Neuron (in vitro differentiated cells): Measurements from ENCODE around the gene HNRNPA1.

ENCODE experiments used
- H2AFZ ChIP-seq: one replicate; pipeline ENCODE4 v1.6.1; 2013; ENCODE audit warnings: low read depth, mild to moderate bottlenecking, inconsistent platforms, low read length, moderate library complexity
- H3K27me3 ChIP-seq: one replicate; pipeline ENCODE4 v1.6.1; 2013; ENCODE audit warnings: low read length; ENCODE audit not compliant: insufficient read depth
- H3K36me3 ChIP-seq: one replicate; pipeline ENCODE4 v1.6.1; 2013; ENCODE audit warnings: low read length; ENCODE audit not compliant: insufficient read depth
- H3K4me1 ChIP-seq: one replicate; pipeline ENCODE4 v1.6.1; 2013; ENCODE audit warnings: low read length; ENCODE audit not compliant: insufficient read depth
- H3K4me3 ChIP-seq: 2 replicates; pipeline ENCODE4 v1.5.1; 2013; ENCODE audit warnings: mild to moderate bottlenecking, low read length, moderate library complexity
- H3K9me3 ChIP-seq: one replicate; pipeline ENCODE4 v1.6.1; 2013; ENCODE audit warnings: low read length

Gene HNRNPA1

DNA sequence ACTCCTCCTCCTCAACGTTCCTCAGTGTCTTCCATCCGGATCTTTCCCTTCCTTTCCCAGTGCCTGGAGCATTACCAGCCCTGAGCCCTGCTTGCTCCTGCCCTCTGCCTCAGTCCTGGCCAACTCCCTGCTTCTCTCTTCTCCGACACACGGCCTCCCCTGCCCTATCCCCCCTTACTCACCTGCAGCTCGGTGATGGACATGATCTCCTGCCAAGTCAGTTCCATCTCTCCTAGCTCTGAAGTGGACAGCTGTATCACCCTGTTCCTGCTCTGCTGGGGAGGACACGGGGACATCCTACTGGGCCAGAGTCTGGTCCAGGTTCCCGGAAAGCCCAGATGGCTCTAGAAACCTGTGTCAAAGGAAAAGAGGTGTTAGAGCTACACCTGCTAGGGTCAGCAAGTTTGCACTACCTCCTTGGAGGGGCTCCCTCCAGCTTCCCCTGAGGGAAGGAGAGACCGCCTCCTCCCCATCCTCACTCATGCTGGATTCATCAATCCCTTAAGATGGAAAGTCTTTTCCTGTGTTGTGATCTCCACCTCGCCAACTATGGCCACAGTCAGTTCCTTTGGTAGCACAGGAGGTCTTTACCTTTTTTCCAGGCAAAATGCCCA lies 14.5 kb downstream of the HNRNPA1 start:
- Histone ChIP-seq H3K4me3 (no peak overlapping the region), H3K27me3 (peaks cover 8% of the 10 kb centered on the region), H3K4me1 (peaks cover under 1% of the 10 kb centered on the region), H2AFZ (no peak overlapping the region), H3K36me3 (no peaks in the 10 kb centered on the region), H3K9me3 (peaks cover 2% of the 10 kb centered on the region)

DNA sequence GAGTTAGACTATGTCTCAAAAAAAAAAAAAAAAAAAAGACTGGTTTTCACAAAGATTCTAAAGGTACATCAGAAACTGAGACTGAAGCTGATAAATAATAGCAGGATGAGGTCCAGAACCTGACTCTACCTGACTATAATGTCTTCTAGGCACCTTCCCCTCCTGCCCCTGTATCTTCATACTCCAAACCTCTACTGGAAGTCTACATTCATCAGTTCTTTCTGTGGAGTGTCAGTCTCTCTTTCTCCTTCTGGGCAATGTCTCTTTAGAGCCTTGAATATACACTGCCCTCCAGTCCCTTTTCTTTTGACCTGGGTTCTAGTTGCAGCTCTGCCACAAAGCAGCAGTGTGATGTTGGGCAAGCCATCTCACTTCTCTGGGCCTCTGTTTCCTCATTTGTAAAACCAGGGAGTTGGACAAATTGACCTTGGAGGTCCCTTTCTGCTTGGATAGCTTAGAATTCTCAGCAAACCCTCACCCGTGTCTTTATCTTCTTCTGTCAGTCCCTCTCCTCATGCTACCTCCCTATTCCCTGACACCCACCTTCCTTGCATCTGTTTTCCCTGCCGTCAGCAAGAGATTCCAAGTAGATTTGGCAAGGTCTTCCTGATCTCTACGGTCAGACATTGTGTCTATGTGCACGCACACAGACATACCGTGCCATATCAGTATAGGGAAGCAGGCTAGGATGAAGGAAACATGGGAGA lies 16.0 kb downstream of the HNRNPA1 start:
- H3K4me1 ChIP-seq: peaks cover 14% of the 10 kb centered on the region
- peaks cover 17% of the 10 kb centered on the region for H3K27me3 ChIP-seq
- H2AFZ ChIP-seq: no peak overlapping the region
- no peaks in the 10 kb centered on the region for H3K36me3 ChIP-seq
- no peak overlapping the region for H3K4me3 ChIP-seq
- peaks cover 2% of the 10 kb centered on the region for H3K9me3 ChIP-seq

DNA sequence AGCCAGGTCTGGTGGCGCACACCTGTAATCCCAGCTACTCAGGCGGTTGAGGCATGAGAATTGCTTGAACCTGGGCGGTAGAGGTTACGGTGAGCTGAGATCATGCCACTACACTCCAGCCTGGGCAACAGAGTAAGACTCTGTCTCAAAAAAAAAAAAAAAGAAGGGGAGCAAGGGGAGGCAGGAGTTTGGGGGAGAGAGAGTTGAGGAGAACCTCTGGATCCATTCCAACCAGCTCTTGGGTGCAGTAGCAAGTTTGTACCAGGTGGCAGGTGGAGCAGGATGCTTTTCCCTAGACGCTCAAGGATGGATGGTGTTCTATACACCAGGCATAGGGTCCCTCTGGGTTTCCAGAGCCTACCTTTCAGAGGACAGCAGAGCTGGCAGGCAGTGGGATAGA lies 18.4 kb downstream of the HNRNPA1 start:
- Histone ChIP-seq H3K4me3 (no peak overlapping the region), H3K36me3 (no peaks in the 10 kb centered on the region), H2AFZ (no peak overlapping the region), H3K4me1 (peaks cover 14% of the 10 kb centered on the region), H3K27me3 (peaks cover 22% of the 10 kb centered on the region), H3K9me3 (no peaks in the 10 kb centered on the region)

DNA sequence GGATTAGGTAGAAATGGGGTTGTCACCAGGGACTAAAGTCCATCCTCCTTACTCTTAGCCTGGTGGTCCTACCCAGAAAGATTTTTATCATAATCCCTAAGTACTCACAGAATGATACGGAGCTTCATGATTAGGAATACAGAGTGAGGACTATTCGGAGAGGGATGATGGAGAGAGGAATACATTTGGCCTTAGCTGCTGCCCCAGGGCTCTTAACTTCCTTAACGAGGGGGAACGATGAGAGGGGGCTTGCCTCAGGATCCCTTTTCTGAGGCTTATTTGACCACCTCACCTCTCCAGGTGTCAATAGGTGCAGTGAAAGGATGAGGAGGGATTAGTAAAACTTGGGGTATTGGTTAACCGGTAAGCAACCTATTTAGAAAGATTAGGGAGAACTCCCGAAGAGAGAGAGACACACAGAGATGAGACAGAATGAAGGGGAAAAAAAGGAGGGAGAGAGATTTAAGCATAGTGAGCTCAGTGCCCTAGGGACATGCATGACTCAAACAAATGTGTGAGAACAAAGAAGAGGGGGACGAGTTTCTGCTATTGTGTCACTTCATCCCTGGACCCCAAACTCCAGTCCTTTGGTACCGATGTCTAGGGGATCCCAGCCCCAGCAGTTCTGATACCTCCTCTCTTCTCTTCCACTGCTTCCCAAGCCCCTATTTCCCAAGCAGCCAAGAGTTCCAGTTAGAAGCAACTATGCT lies 19.1 kb downstream of the HNRNPA1 start:
- Histone ChIP-seq H3K9me3 (no peaks in the 10 kb centered on the region), H2AFZ (no peak overlapping the region), H3K27me3 (peaks cover 29% of the 10 kb centered on the region), H3K4me1 (peaks cover 17% of the 10 kb centered on the region), H3K4me3 (no peak overlapping the region), H3K36me3 (no peaks in the 10 kb centered on the region)

DNA sequence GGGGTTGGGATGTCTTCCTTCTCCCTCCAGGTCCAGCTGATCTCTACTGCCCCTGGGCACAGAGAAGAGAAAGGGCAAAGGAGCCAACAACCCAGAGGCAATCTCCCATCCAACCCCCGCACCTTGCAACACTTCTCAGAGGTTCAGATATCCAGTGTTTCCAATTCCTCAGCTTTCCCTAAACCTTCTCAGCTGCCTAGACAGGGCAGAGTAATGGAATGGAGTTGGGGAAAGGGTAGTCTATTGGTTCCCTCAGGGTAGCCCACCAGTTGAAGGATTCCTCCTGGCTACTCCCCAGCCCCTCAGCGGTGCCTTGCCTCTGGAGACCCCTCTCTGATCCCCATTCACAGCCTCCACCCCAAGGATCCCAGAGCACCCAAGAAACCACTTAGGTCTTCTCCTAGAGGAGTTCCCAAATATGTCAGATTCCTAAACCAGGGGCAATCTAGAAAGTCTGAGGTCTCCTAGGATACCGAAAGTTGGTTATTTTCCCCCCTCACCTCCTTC lies 19.8 kb downstream of the HNRNPA1 start:
- H3K27me3 ChIP-seq: peaks cover 31% of the 10 kb centered on the region
- H3K4me3 ChIP-seq: peak overlapping the region; percentile 7
- H3K36me3 ChIP-seq: no peaks in the 10 kb centered on the region

DNA sequence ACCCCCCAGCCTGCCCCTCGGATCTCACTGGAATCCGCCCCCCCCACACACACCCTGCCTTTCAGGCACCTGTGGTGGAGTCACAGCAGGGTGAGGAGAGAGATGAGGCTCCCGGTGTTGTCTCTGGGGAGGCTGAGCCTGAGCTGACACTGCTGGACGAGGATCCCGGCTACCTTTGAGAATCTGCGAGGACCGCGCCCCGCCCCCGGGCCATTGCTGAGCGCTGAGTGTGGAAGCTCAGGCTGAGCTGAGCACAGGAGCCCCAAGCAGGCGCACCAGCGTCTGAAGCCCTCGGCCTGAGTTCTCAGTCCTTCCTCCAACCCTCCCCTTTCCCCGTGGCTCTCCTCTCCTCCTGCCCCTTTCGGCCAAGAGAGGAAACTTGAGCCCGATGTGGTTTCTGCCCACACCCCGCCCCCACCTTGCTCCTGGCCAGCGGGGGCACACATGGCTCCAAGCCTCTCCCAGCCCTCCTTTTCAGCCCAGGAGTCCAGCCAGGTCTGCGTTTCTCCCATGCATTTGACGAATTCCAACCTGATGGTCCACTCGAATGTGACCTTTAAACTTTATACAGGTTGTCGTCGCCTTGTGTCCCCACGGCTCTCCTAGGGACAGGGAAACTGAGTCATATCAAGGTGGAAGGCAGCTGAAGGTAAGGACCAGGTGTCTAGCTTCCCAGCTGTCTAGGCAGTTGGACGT lies 20.4 kb downstream of the HNRNPA1 start, which contains the start of gene NFE2:
NFE2 (minus strand) TSS at position 284 of the 696 bp plus-strand sequence. CDS start 5,767 bp downstream, outside the sequence.
- H3K36me3 ChIP-seq: no peaks in the 10 kb centered on the region
- peak within 1 kb of the TSS; percentile 50 for H2AFZ ChIP-seq
- peaks cover 31% of the 10 kb centered on the region for H3K27me3 ChIP-seq
- peak within 1 kb of the TSS; percentile 7 for H3K4me3 ChIP-seq
- peaks cover 17% of the 10 kb centered on the region for H3K4me1 ChIP-seq
- H3K9me3 ChIP-seq: no peaks in the 10 kb centered on the region

More for the DNA sequence above, 19.8 kb downstream of the HNRNPA1 start:
- Histone ChIP-seq H2AFZ (peak overlapping the region; percentile 50), H3K4me1 (peaks cover 17% of the 10 kb centered on the region), H3K9me3 (no peaks in the 10 kb centered on the region)

DNA sequence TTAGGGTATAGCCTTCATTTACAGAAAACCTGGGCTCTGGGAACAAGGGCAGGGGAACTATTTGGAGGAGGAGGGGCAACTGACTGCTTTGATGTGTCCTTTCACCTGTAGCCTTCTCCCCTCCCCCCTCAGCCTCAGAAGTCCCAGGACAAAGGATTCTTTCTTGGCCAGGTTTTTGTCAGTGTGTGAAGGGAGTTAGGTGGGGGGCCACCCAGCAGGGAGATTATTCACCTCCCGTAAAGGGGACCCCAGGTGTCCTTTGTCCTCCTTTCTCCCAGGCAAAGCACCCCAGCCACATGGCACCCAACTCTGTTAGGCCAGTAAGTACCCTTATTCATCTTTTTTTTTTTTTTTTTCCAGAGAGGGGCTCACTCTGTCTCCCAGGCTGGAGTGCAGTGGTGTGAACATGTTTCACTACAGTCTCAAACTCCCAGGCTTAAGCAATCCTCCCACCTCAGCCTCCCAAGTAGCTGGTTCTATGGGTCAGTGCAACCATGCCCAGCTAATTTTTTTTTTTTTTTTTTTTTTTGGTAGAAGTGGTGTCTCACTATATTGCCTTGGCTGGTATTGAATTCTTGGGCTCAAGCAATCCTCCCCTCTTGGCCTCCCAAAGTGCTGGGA lies 21.0 kb downstream of the HNRNPA1 start:
- Histone ChIP-seq H3K4me1 (peaks cover 17% of the 10 kb centered on the region), H3K27me3 (peaks cover 31% of the 10 kb centered on the region), H3K9me3 (no peaks in the 10 kb centered on the region), H3K36me3 (no peaks in the 10 kb centered on the region), H3K4me3 (no peak overlapping the region), H2AFZ (no peak overlapping the region)

DNA sequence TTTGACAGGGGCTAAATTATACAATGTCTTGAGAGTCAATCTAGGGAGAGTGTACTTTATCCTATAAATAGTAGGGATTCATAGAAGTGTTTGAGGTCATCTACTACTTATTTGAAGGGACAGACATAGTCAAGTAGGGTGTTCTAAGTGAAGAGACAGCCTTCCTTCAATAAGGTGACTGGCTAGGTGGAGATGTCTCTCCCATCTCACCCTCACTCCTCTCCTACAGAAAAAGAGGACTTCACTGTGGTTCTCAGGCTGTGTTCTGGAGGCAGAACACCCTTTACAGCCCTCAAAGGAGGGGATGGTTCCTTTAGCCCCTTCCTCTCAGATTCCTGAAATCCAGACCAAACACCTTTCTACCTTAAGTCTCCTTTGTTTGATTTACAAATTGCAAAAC lies 23.1 kb downstream of the HNRNPA1 start:
- H3K27me3 ChIP-seq: peaks cover 31% of the 10 kb centered on the region
- no peaks in the 10 kb centered on the region for H3K36me3 ChIP-seq
- no peak overlapping the region for H3K4me3 ChIP-seq
- peaks cover 17% of the 10 kb centered on the region for H3K4me1 ChIP-seq
- H2AFZ ChIP-seq: no peak overlapping the region
- H3K9me3 ChIP-seq: no peaks in the 10 kb centered on the region

DNA sequence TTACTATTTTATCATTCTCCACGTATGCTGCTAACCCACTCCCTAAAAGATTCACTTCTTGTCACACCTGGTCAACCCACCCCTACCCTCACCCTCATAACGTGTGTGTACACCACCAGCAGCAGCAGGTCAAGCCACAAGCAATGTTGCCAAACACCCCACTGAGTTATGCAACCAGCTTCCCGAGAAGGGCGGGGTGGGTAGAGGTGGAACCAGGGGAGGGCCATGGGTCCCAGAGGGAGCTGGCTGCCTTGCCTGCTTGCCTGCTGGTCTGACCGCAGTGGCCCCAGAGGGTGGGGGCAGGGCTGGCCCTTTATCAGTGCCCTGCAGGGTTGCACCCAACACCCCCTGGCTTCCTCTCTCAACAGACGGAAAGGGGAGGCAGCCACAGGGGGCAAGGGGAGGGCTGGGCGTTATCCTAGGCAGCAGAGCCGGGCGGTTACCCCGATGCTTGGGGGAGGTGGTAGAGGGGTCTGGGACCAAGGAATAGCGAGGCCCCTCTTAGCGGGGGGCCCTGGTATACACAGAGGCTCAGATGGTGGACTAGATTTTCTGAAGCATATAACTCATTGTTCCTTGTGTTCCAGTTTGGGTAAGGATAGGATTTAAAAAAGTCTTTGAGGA lies 23.8 kb downstream of the HNRNPA1 start:
- H2AFZ ChIP-seq: no peak overlapping the region
- no peaks in the 10 kb centered on the region for H3K9me3 ChIP-seq
- peaks cover 28% of the 10 kb centered on the region for H3K27me3 ChIP-seq

DNA sequence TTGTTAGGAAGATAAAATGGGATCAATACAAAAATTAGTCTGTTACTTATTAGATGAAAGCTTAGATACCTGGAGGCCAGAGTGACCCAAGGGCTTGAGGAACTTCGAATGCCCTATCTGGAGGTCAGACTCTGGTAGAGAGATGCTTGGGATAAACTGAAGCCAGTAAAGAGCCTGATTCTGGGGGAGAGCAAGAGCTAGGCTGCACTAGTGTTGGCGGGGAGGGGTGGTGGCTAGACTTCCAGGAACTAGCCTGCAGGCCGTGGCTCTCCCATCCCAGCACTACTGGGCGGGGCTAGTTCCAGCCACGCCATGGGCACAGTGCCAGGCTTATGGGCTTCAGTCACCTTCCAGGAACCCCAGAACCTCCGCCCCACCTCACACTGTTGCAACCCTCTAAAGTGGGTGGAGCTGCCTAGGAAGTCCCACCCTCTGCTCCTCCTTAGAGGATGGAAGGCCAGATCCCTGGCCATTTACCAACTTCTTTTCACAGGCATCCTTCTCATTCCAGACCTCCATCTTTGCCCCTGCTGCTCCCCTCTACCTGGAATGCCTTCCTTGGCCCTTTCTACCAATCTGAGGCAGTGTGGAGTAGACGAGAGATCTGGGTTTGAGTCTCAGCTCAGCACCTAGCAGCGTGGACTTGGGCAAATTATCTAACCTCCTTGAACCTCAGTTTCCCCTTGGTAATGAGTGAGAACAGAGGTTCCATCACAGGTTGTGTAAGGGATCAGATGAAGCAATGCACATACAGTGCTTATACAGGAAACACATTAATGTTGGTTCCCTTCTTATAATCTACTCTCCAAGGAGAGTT lies 26.6 kb downstream of the HNRNPA1 start:
- Histone ChIP-seq H3K9me3 (no peaks in the 10 kb centered on the region), H2AFZ (no peak overlapping the region), H3K4me1 (peaks cover 3% of the 10 kb centered on the region), H3K4me3 (no peak overlapping the region), H3K27me3 (peaks cover 12% of the 10 kb centered on the region), H3K36me3 (no peaks in the 10 kb centered on the region)

More for the DNA sequence above, 23.8 kb downstream of the HNRNPA1 start:
- Histone ChIP-seq H3K36me3 (no peaks in the 10 kb centered on the region), H3K4me3 (no peak overlapping the region), H3K4me1 (peaks cover 17% of the 10 kb centered on the region)

DNA sequence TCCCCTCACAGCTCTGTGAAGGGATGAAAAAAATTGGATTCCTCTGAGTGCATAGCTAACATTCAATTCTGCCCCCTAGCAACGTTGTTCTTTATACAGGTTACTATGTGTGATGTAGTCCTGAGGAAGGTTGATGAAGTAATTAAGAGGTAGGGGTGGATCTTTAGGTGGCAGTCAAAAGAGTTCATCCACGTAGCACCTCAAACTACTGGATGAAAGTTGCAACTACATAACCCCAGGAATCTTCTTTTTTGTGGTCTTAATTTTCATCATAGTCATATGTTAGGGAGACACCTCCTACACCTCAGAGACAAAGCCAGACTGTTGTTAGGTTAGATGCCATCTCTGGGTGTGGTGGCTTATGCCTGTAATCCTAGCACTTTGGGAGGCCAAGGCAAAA lies 30.5 kb downstream of the HNRNPA1 start:
- no peaks in the 10 kb centered on the region for H3K36me3 ChIP-seq
- H3K4me3 ChIP-seq: no peak overlapping the region
- H3K9me3 ChIP-seq: no peaks in the 10 kb centered on the region
- no peak overlapping the region for H2AFZ ChIP-seq
- no peaks in the 10 kb centered on the region for H3K27me3 ChIP-seq
- H3K4me1 ChIP-seq: no peaks in the 10 kb centered on the region
